Epithelial cell of esophagus (primary cell): ENCODE measurements around the gene ASPHD2.

ENCODE experiments used
- DNase-seq: peaks from one replicate; pipeline ENCODE4 v3.0.0; 2010; ENCODE audit warnings: low read depth
- H3K4me3 ChIP-seq: 2 replicates; pipeline ENCODE4 v1.5.1; 2011; ENCODE audit warnings: mild to moderate bottlenecking, low read length, control low read depth
- TF ChIP-seq, protein P1 (sequence below): IDR thresholded peaks from 2 replicates; pipeline ENCODE4 v1.5.1; 2011; ENCODE audit warnings: low read depth, mild to moderate bottlenecking, low read length, control low read depth, inconsistent platforms; ENCODE audit not compliant: insufficient read depth; ENCODE audit errors: missing control alignments

The ASPHD2 gene

DNA sequence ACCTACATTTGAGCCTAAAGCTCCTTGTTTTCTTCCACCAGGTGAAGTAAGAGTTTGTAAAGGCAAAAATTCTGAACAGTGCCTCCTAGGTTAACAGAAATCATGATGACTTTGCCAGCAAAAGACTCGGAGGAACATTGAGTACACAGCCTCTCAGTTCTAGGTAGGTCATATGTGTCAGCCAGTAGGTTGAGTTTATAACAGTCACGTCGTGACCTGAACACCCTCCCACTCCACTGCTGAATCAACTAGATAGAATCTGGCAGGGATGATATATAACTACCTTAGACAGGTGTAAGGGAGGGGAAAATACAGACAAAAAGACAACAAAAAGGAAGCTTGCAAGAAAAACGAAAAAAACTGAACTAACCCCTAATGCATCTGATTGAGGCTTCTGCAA lies 12.8 kb upstream of the ASPHD2 start:
- TF ChIP-seq, protein P1, sequence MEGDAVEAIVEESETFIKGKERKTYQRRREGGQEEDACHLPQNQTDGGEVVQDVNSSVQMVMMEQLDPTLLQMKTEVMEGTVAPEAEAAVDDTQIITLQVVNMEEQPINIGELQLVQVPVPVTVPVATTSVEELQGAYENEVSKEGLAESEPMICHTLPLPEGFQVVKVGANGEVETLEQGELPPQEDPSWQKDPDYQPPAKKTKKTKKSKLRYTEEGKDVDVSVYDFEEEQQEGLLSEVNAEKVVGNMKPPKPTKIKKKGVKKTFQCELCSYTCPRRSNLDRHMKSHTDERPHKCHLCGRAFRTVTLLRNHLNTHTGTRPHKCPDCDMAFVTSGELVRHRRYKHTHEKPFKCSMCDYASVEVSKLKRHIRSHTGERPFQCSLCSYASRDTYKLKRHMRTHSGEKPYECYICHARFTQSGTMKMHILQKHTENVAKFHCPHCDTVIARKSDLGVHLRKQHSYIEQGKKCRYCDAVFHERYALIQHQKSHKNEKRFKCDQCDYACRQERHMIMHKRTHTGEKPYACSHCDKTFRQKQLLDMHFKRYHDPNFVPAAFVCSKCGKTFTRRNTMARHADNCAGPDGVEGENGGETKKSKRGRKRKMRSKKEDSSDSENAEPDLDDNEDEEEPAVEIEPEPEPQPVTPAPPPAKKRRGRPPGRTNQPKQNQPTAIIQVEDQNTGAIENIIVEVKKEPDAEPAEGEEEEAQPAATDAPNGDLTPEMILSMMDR: no peak
- H3K4me3 ChIP-seq: no peak overlapping the region
- no peak for DNase-seq

DNA sequence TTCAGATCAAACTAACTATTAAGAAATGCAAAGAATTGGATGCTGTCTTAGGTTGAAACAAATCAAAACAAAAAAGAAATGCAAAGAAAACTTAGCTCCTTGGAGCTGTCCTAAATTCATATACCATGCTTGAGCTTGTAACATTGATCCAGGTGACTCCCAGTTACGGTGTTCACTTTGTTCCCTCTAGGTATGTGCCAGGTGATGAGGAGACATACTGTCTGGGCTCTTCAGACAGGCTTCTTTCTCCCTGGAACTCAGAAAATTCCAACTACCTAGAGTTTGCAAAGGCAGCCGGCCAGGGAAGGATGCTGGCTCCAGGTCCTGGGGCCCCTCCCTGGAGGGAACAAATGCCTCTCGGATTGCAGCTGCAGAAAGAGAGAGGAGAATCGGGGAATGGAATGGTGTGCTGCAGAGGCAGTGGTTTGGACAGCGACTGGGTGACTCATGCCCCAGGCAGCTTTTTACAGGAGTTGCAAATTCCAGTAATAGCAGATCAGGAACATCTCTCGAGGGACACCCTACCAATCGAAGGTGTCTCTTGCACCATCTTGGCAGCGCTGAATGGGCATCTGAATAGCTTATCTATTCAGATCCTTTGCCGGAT lies 12.3 kb upstream of the ASPHD2 start:
- peak; percentile 80 for DNase-seq
- TF ChIP-seq, protein P1: no peak
- H3K4me3 ChIP-seq: no peak overlapping the region

DNA sequence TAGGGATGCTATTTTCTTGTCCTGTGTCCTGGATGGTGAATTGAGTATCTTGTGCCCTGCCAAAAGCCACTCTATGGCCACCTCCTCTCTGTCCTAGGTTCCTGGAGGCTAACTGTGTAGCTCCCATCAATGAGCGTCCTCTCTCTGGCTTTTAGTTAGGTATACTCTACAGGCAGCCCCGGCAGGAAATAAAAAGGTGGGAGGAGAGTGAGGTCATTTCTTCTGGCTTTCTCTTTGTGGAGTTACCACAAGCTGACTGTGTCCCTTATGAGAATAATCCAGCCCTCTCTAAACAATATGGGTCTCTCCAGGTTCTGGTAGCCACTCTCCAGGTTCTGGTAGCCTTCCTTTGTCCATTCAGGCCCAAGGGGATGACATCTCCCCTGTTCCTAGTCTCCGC lies 11.7 kb upstream of the ASPHD2 start:
- DNase-seq: no peak
- TF ChIP-seq, protein P1: no peak

DNA sequence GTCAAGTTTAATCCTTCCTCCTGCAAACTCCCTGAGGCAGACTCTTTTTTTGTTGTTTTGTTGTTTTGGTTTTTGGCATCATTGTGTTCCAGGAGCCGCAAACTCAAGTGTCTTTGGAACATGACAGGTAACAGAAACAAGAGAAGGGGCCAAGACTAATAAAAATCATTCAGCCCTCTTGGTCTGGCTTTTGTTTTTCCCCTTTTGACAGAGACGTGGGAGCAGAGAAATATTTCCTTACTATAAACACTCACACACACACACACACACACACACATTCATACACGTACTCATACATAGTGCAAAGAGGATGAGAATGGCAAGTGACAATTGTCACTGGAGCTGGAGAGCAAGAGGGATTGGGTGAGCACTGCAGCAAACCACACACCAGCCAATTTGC lies 10.4 kb upstream of the ASPHD2 start:
- TF ChIP-seq, protein P1: no peak
- H3K4me3 ChIP-seq: no peak overlapping the region
- DNase-seq: no peak

More for the DNA sequence above, 11.7 kb upstream of the ASPHD2 start:
- H3K4me3 ChIP-seq: no peak overlapping the region

DNA sequence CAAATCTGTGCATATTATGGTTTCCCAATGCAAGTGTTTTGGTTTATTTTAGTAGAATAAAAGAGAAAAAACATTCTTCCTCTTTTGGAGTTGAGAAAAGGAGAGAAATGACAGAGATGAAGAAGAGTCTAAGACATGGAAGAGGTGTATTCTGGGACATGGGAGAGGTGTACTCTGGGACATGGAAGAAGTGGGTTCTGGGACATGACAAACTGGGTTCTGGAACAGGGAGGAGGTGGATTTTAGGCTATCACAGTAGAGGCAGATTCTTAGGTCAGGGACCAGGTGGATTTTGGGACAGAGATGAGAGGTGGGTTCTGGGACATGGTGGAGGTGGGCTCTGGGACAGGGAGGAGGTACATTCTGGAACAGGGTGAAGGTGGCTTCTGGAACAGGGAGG lies 2.1 kb upstream of the ASPHD2 start:
- TF ChIP-seq, protein P1: no peak

DNA sequence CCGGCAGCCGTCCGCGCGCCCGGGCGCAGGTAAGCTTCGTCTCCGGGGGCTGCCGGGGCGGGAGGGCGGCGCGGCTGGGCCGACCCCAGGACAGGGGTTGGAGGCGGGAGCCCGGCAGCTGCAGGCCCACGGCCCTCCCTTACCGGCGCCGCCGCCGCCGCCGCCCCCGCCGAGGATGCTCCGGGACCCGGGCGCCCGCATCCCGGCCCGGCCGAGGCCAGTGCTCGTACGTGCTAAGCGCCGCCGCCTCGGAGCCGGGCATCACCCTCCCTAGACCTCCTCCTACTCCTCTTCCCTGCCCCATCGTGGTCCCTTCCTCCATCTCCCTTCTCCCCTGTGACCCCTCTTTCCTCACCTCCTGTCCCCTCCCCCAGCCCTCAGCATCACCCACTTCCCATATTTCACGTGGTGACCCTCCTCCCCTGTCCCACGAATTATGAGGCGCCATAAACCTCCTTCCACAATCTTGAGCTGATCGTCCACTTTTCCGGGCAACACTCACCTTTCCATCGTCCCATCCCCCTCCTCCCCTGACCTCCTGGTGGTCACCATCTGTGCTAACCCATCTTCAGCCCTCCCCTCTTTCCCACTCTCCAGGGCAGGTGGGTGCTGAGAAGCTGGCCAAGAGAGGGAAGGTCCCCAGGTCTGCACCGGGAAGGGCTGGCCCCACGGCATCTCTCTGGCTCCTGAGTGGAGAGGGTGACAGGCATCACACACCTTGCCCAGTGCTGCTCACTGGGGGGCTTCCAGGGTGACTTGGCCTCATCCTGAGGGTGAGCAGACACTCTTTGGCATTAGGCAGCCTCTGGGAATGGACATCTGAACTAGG lies 612 bp downstream of the ASPHD2 start:
- DNase-seq: no peak
- H3K4me3 ChIP-seq: peak overlapping the region; percentile 34
- TF ChIP-seq, protein P1: no peak

More for the DNA sequence above, 2.1 kb upstream of the ASPHD2 start:
- DNase-seq: no peak
- no peak overlapping the region for H3K4me3 ChIP-seq

DNA sequence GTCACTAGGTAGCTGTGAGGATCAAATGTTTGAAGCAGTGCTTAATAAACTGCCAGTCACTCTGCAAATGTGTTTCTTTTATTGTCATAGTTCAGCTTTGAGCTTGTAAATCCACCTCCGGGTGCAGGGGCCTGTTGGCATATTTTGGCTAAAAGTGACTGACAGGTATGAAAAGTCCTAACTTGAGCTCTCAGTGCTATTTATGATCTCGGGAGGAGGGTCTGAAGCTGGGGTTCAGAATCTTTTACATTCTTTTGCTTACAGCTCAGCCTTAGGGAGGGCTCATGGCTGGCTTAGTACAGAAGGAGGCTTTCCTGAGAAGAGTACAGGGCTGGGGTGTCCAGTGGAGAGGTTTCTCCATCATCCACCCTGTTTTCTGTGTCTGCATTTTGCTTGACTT lies 1.5 kb downstream of the ASPHD2 start:
- H3K4me3 ChIP-seq: no peak overlapping the region
- DNase-seq: no peak
- TF ChIP-seq, protein P1: no peak
